ENCODE data around the gene PLXDC1. TPM values are rescaled to one million over a fixed set of nuclear protein-coding genes. Genes with fewer than 3 reads are reported as not detected.

The PLXDC1 gene
- total RNA-seq, 4 donors from 2014 or later, result 6.5 to 21.6 (median 9.1) TPM

DNA sequence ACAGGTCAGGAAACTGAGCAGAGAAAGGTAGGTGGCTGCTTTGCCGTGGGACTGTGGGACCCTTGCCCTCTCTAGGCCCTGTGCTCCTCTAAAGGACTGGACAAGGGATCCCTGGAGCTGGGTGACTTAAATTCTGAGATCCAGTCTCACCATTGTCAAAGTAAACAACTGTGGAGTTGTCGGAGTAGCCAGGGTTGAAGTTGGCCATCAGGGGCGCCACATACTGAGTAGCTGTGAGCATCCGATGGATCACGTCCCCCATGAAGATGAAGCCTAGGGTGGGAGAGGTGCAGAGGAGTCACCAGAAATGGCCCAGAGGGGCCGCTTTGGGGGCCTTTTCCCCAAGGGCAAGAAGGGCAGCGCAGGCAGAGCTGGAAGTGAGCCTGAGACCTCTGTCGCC lies 43.5 kb downstream of the PLXDC1 start:
- ATAC-seq (ENCODE audit: low FRiP score) (no peak), DNase-seq (ENCODE audit: low spot score) (no peak)
- TF ChIP-seq, protein P1, sequence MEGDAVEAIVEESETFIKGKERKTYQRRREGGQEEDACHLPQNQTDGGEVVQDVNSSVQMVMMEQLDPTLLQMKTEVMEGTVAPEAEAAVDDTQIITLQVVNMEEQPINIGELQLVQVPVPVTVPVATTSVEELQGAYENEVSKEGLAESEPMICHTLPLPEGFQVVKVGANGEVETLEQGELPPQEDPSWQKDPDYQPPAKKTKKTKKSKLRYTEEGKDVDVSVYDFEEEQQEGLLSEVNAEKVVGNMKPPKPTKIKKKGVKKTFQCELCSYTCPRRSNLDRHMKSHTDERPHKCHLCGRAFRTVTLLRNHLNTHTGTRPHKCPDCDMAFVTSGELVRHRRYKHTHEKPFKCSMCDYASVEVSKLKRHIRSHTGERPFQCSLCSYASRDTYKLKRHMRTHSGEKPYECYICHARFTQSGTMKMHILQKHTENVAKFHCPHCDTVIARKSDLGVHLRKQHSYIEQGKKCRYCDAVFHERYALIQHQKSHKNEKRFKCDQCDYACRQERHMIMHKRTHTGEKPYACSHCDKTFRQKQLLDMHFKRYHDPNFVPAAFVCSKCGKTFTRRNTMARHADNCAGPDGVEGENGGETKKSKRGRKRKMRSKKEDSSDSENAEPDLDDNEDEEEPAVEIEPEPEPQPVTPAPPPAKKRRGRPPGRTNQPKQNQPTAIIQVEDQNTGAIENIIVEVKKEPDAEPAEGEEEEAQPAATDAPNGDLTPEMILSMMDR (IDR thresholded peaks at IDR 0.05), result no peak

DNA sequence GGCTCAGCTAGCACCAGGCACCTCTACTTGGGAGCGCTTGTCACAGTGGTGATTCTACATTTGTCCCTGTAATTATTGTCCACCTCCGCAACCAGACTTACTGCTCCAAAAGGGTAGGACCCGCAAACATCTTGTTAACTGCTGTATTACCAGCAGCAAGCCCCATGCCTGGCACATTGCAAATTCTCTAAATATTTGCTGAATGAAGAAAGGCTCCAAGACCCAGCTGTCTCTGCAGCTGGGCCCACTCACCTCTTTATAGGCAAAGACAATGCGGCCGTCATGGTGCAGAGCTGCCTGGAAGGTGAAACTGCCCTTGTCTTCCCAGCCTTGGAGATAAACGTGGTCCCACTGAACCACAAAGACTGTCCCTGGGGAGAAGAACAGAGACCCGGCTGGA lies 44.3 kb downstream of the PLXDC1 start:
- TF ChIP-seq, protein P1 (IDR thresholded peaks at IDR 0.05), result no peak
- ATAC-seq (ENCODE audit: low FRiP score) (no peak), DNase-seq (ENCODE audit: low spot score) (no peak)

DNA sequence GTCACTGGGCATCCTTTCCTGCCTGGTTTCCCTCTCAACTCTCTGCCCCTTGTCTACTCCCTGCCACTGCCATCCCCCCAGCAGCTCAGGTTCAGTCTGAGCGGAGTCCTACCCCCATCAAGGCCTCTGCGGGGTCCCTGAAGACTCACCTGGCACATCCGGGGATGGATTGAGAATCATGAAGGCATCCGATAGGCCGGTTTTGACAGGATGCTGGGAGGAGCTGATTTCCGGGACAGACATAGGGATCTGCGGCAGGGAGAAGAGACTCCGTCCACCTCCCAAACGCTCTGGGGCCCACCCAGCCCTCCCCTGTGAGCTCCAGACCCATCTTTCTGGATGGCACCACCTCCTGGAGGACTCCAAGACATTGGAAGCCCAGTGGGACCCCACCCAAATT lies 45.7 kb downstream of the PLXDC1 start:
- TF ChIP-seq, protein P1 (IDR thresholded peaks at IDR 0.05), result no peak
- no peak for ATAC-seq (ENCODE audit: low FRiP score)
- DNase-seq (ENCODE audit: low spot score), result no peak

DNA sequence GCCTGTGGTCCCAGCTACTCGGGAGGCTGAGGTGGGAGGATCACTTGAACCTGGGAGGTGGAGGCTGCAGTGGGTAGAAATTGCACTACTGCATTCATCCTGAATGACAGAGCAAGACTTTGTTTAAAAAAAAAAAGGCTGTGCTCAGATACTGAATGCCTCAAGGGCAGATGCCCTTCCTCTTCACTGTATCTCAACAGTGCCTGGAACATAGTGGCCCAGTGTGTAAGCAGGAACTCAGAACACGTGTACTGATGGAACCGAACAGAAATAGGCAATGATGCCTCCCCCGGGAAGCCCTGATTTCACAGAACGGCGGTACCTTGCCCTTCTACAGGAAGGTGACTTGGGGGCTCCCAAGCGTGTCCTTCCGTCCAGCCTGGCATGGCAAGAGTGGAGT lies 46.8 kb downstream of the PLXDC1 start:
- TF ChIP-seq, protein P1 (IDR thresholded peaks at IDR 0.05), result no peak
- DNase-seq (ENCODE audit: low spot score) (no peak), ATAC-seq (ENCODE audit: low FRiP score) (no peak)

DNA sequence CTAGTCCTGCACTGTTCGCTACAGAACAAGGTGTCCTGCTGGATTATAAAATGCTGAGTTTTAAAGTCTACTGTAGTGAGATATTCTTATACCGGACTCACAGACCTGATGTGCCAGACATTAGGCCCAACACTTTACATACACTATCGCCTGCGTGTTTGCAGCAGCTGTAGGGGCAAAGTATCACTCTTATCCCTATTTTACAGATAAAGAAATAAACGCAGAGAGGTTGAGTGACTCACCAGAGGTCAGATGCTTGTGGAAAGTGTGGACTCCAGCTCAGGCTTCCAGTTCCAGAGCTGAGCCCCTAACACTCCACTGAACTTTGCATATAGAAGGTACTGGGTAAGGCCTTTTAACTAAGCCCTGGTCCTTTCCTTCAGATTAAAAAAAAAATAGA lies 47.4 kb downstream of the PLXDC1 start:
- no peak for ATAC-seq (ENCODE audit: low FRiP score)
- TF ChIP-seq, protein P1 (IDR thresholded peaks at IDR 0.05), result no peak
- DNase-seq (ENCODE audit: low spot score), result no peak

DNA sequence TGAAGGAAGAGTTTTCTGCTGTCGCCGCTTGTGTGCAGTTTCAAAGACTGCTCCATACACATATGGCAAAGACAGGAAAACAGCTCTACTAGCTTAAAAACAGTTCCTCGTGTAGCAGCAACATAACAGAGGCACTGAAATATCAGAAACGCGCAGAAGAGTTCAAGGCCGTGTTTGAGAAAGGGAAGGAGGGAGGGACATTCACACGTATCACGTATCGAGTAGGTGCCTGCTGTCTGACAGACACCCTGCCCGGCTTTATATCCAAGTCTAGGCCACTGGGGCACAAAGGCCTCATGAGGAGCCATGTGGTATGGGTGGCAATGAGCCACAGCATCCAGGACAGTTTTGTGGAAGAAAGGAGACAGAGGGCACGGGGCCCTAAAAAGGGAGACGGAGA lies 50.3 kb downstream of the PLXDC1 start:
- no peak for DNase-seq (ENCODE audit: low spot score)
- TF ChIP-seq, protein P1 (IDR thresholded peaks at IDR 0.05), result no peak
- ATAC-seq (ENCODE audit: low FRiP score), result no peak

DNA sequence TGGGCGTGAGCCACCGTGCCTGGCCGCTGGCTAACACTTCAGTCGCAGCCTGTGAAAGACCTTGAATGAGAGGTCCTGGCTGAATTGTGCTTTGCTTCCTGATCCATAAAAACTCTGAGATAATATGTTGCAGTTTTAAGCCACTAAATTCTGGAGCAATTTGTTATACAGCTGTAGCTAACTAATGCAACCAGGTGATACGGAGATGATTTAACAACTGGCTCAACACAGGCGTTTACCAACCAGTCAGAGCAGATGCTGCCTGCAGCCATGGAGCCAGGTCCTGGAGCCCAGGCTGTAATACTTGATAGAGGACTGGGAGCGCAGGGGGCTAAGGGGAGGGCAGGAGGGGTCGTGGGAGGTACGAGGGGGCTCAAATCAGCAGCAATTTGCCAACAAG lies 50.9 kb downstream of the PLXDC1 start:
- ATAC-seq (ENCODE audit: low FRiP score), result no peak
- DNase-seq (ENCODE audit: low spot score), result no peak
- TF ChIP-seq, protein P1 (IDR thresholded peaks at IDR 0.05), result no peak

Data from omental fat pad (tissue), 4 donors.